ENCODE data around the gene SUSD3.

- TF ChIP-seq CTCF (conservative IDR thresholded peaks at IDR 0.05) (no peak), ZFX (IDR thresholded peaks at IDR 0.05) (no peak)
Observed at GRCh38 chr9:93127395-93127911, 69.0 kb downstream of the SUSD3 start.
